ENCODE measurements around the gene CAMKK1.

The CAMKK1 gene

DNA sequence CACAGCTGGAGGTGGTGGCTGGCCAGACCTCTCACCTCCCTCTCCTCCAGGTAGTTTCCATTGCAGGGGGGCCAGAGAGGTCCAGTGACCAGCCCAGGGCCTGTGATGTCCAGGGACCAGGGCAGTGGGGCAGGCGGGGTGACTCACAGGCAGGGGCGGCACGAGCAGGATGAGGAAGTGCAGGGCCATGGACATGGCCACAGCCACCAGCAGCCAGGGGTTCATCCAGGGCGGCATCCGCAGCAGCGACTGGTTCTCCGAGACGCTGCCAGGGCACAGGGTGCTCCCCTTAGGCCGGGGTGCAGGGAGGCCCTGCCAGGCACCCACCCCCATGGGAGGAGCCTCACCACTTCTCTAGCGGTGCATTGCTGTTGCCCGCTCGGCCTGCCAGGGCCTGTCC, 36.3 kb upstream of the CAMKK1 start:
- TF ChIP-seq CTCF (IDR thresholded peaks at IDR 0.05; ENCODE audit: low read depth, low read length), result no peak
- DNase-seq (ENCODE audit: low read depth in 2 of 2), result no peak

GRCh38 chr17:3928406-3928805, 35.6 kb upstream of the CAMKK1 start:
- no peak for DNase-seq (ENCODE audit: low read depth in 2 of 2)
- H3K4me3 ChIP-seq (replicated peaks in 1 of 2; ENCODE audit: low read depth in 2 of 2, low read length in 2 of 2), result no peak overlapping the region
- no peak for TF ChIP-seq CTCF (IDR thresholded peaks at IDR 0.05; ENCODE audit: low read depth, low read length)

More for the DNA sequence above, 36.3 kb upstream of the CAMKK1 start:
- no peak overlapping the region for H3K4me3 ChIP-seq (replicated peaks in 1 of 2; ENCODE audit: low read depth in 2 of 2, low read length in 2 of 2)

DNA sequence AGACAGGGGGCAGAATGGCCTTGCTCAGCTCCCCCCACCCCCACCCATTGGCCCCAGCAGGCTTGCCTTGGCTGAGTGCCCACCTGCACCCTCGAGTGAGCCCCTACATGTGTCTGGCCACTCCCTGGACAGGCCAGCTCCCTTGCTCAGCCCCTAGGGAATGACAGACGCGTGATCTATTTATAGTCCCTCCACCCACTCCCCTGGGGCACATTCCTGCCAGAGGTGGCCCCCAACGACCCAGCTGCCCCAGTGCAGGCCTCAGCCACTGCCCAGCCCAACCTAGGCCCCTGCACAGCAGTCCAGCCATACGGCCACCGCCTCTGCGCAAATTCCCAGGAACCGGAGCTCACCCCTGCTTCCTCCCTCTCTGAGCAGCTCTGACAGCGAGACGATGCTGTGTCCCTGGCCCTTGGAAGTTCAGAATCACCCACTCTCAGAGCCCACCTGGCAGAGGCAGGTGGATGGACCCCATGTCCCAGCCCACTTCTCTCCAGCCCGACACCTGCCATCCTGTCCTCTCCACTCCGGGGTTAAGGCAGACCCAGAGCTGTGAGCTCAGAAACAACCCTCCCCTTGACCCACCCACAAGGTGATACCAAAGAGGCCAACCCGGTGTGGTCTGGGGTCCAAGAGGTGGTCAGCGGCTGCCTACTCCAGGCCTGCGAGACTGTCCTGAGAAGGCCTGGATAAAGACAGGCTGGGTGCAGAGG, 34.9 kb upstream of the CAMKK1 start:
- no peak for TF ChIP-seq CTCF (IDR thresholded peaks at IDR 0.05; ENCODE audit: low read depth, low read length)
- DNase-seq (ENCODE audit: low read depth in 2 of 2), result peak in 1 of 2 donors; percentile 21

GRCh38 chr17:3926860-3927627, 34.2 kb upstream of the CAMKK1 start:
- no peak for TF ChIP-seq CTCF (IDR thresholded peaks at IDR 0.05; ENCODE audit: low read depth, low read length)
- H3K4me3 ChIP-seq (replicated peaks in 1 of 2; ENCODE audit: low read depth in 2 of 2, low read length in 2 of 2), result no peak overlapping the region
- DNase-seq (ENCODE audit: low read depth in 2 of 2), result no peak

More for the DNA sequence above, 34.9 kb upstream of the CAMKK1 start:
- no peak overlapping the region for H3K4me3 ChIP-seq (replicated peaks in 1 of 2; ENCODE audit: low read depth in 2 of 2, low read length in 2 of 2)

- DNase-seq (ENCODE audit: low read depth in 2 of 2), result no peak
- H3K4me3 ChIP-seq (replicated peaks in 1 of 2; ENCODE audit: low read depth in 2 of 2, low read length in 2 of 2), result no peak overlapping the region
- TF ChIP-seq CTCF (IDR thresholded peaks at IDR 0.05; ENCODE audit: low read depth, low read length), result no peak
Measured at GRCh38 chr17:3925684-3926485, 33.0 kb upstream of the CAMKK1 start.

GRCh38 chr17:3924512-3925350, 31.9 kb upstream of the CAMKK1 start:
- TF ChIP-seq CTCF (IDR thresholded peaks at IDR 0.05; ENCODE audit: low read depth, low read length), result no peak
- no peak overlapping the region for H3K4me3 ChIP-seq (replicated peaks in 1 of 2; ENCODE audit: low read depth in 2 of 2, low read length in 2 of 2)
- DNase-seq (ENCODE audit: low read depth in 2 of 2), result no peak

Data from cardiac fibroblast (primary cell).